Naive thymus-derived CD4-positive, alpha-beta T cell (primary cell): ENCODE results near the gene QRFPR. TPM values are rescaled to one million over a fixed set of nuclear protein-coding genes. Genes with fewer than 3 reads are reported as not detected.

Experiments used
- ATAC-seq: fragments of 150-1000 bp; cut with Tn5 transposase; 2 replicates; pipeline ENCODE4 v1.10.0; 2021; ENCODE audit warnings: mild to moderate bottlenecking, moderate library complexity
- CTCF ChIA-PET: fragments of 350-600 bp; sonication (Branson Sonifier 250); formaldehyde crosslinking; loops from one replicate; lab custom pipeline; 2021; ENCODE audit warnings: antibody characterized with exemption; lab: Charles Lee
- POLR2A ChIA-PET: fragments of 350-600 bp; sonication (Branson Sonifier 250); formaldehyde crosslinking; loops from one replicate; lab custom pipeline; 2021; ENCODE audit warnings: antibody characterized with exemption, inconsistent platforms; lab: Charles Lee
- DNase-seq, 9 donors: peaks; one replicate each; pipeline versions ENCODE4 v3.0.0 to v3.0.0-alpha.2; 2020 to 2022; ENCODE audit warnings: mixed read lengths in 1 of 9
- H3K27ac ChIP-seq: one replicate; pipeline ENCODE4 v1.7.0; 2013; ENCODE audit warnings: mild to moderate bottlenecking, low read depth, low read length, moderate library complexity
- H3K27me3 ChIP-seq, 2 donors: one replicate each; pipeline ENCODE4 v1.7.0; 2013; ENCODE audit warnings: low read length in 2 of 2, mild to moderate bottlenecking in 2 of 2, moderate library complexity in 2 of 2; ENCODE audit not compliant: control insufficient read depth in 2 of 2, insufficient read depth in 2 of 2
- H3K36me3 ChIP-seq, 3 experiments: 1 replicate in 2 of 3; 2 replicates in 1 of 3; pipeline ENCODE4 v1.7.0; 2013; ENCODE audit warnings: low read length in 3 of 3, mild to moderate bottlenecking in 3 of 3, moderate library complexity in 1 of 3; ENCODE audit not compliant: insufficient read depth in 3 of 3, control insufficient read depth in 2 of 3
- H3K4me1 ChIP-seq, 2 donors: one replicate each; pipeline ENCODE4 v1.7.0; 2013; ENCODE audit warnings: low read length in 2 of 2, mild to moderate bottlenecking in 2 of 2, moderate library complexity in 1 of 2; ENCODE audit not compliant: control insufficient read depth in 2 of 2, insufficient read depth in 2 of 2
- H3K4me3 ChIP-seq: 2 replicates; pipeline ENCODE4 v1.7.0; 2013; ENCODE audit warnings: mild to moderate bottlenecking, low read length
- H3K9me3 ChIP-seq, 3 experiments: 1 replicate in 2 of 3; 2 replicates in 1 of 3; pipeline ENCODE4 v1.7.0; 2013; ENCODE audit warnings: low read length in 3 of 3; ENCODE audit not compliant: control insufficient read depth in 2 of 3
- H3K27ac Mint-ChIP-seq, 9 donors: one replicate each; pipeline ENCODE4 v1.8.0; 2020 to 2022; ENCODE audit warnings: mixed read lengths in 9 of 9, mild to moderate bottlenecking in 8 of 9, moderate library complexity in 5 of 9, inconsistent platforms in 2 of 9
- H3K27me3 Mint-ChIP-seq, 5 donors: one replicate each; pipeline ENCODE4 v1.8.0; 2021 to 2022; ENCODE audit warnings: mixed read lengths in 5 of 5, mild to moderate bottlenecking in 1 of 5
- H3K36me3 Mint-ChIP-seq, 5 donors: one replicate each; pipeline ENCODE4 v1.8.0; 2020 to 2022; ENCODE audit warnings: mixed read lengths in 5 of 5, mild to moderate bottlenecking in 3 of 5, inconsistent platforms in 1 of 5
- H3K4me1 Mint-ChIP-seq, 7 donors: one replicate each; pipeline ENCODE4 v1.8.0; 2020 to 2022; ENCODE audit warnings: mixed read lengths in 7 of 7, mild to moderate bottlenecking in 3 of 7, inconsistent platforms in 1 of 7
- H3K4me3 Mint-ChIP-seq, 10 donors: one replicate each; pipeline ENCODE4 v1.8.0; 2020 to 2022; ENCODE audit warnings: mild to moderate bottlenecking in 10 of 10, mixed read lengths in 10 of 10, moderate library complexity in 6 of 10, inconsistent platforms in 2 of 10
- H3K9me3 Mint-ChIP-seq, 11 donors: one replicate each; pipeline ENCODE4 v1.8.0; 2020 to 2022; ENCODE audit warnings: mixed read lengths in 11 of 11, mild to moderate bottlenecking in 4 of 11, inconsistent platforms in 1 of 11, moderate library complexity in 1 of 11
- intact Hi-C, 2 donors: fragments of 100-400 bp; cut with micrococcal nuclease; formaldehyde crosslinking; loops; one replicate each; pipeline ENCODE4 v1.15.1; 2023
- polyA plus RNA-seq, 2 donors: library from polyadenylated mRNA; unstranded; fragments of 300-500 nt; fragmentation: Illumina TruSeq; gene quantifications; one replicate each; pipeline ENCODE4 v1.2.3, GENCODE V29; 2021
- total RNA-seq, 6 experiments: library from RNA in 5 of 6; stranded (reverse) in 5 of 6; gene quantifications; 1 replicate in 5 of 6; 2 replicates in 1 of 6; pipeline ENCODE4 v1.2.3 and lab custom pipeline; 2021 to 2026

QRFPR gene
- total and polyA plus RNA-seq, 7 experiments from 2014 or later, result not detected

GRCh38 chr4:121358473-121358872, 22.3 kb downstream of the QRFPR start:
- Mint-ChIP-seq H3K36me3 (peaks cover 0 to 5% (median 0%) of the 10 kb centered on the region in 5 donors), H3K27ac (no peak overlapping the region), H3K27me3 (peaks cover 26 to 52% (median 35%) of the 10 kb centered on the region in 5 donors), H3K4me1 (peaks cover 0 to 3% (median 0%) of the 10 kb centered on the region in 7 donors), H3K4me3 (no peak overlapping the region), H3K9me3 (peaks cover 0 to 22% (median 13%) of the 10 kb centered on the region in 11 donors)
- Histone ChIP-seq H3K36me3 (no peaks in the 10 kb centered on the region), H3K27ac (no peak overlapping the region), H3K9me3 (no peaks in the 10 kb centered on the region), H3K27me3 (peaks cover 0 to 3% of the 10 kb centered on the region in 2 donors), H3K4me1 (no peaks in the 10 kb centered on the region), H3K4me3 (no peak overlapping the region)
- intact Hi-C loops, result no loop called here
- CTCF ChIA-PET, result no interaction called here
- POLR2A ChIA-PET, result no interaction called here
- no peak for DNase-seq
- no peak for ATAC-seq

DNA sequence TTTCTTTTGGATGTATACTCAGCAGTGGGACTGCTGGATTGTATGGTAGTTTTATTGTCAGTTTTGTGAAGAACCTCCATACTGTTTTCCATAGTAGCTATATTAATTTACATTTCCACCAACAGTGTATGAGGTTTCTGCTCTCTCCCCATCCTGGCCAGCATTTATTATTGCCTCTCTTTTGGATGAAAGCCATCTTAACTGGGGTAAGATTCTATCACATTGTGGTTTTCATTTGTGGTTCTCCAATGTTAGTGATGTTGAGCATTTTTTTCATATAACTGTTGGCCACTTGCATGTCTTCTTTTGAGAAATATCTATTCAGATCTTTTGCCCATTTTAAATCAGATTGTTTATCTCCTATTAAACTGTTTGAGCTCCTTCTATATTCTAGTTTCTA, 27.6 kb downstream of the QRFPR start:
- peaks cover 0 to 30% (median 14%) of the 10 kb centered on the region in 11 donors for H3K9me3 Mint-ChIP-seq
- Histone ChIP-seq H3K4me1 (no peaks in the 10 kb centered on the region), H3K36me3 (no peaks in the 10 kb centered on the region), H3K9me3 (peaks cover 0 to 3% (median 0%) of the 10 kb centered on the region in 3 experiments), H3K27ac (no peak overlapping the region), H3K27me3 (peaks cover 0 to 3% of the 10 kb centered on the region in 2 donors), H3K4me3 (no peak overlapping the region)
- intact Hi-C loops, result no loop called here
- H3K4me1 Mint-ChIP-seq, result no peaks in the 10 kb centered on the region
- peaks cover 0 to 5% (median 0%) of the 10 kb centered on the region in 5 donors for H3K36me3 Mint-ChIP-seq
- no peak for ATAC-seq
- H3K27ac Mint-ChIP-seq, result no peak overlapping the region
- ChIA-PET CTCF (no interaction called here), POLR2A (no interaction called here)
- no peak overlapping the region for H3K4me3 Mint-ChIP-seq
- H3K27me3 Mint-ChIP-seq, result peaks cover 34 to 61% (median 43%) of the 10 kb centered on the region in 5 donors
- no peak for DNase-seq

DNA sequence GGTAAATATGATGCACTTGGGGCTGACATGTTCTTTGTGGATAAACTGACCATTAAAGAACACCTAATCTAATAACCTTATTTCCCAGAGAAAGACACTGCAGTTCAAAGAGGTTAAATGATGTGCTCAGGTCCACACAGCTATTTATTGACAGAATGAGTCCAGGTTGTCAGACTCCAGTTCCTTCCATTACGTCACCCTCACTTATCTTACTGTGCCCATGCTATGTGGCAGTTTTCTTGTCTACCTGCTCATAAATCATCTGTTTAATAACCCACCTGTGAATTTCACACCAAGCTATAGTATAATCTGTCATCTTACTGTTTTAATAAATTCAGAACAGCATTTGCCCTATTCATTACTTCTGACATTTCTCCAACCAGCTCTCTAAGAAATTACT, 36.7 kb downstream of the QRFPR start:
- peaks cover 3 to 28% (median 9%) of the 10 kb centered on the region in 5 donors for H3K27me3 Mint-ChIP-seq
- ChIA-PET POLR2A (no interaction called here), CTCF (no interaction called here)
- Histone ChIP-seq H3K4me3 (no peak overlapping the region), H3K36me3 (no peaks in the 10 kb centered on the region), H3K27me3 (no peaks in the 10 kb centered on the region), H3K27ac (no peak overlapping the region), H3K4me1 (no peaks in the 10 kb centered on the region), H3K9me3 (no peaks in the 10 kb centered on the region)
- H3K9me3 Mint-ChIP-seq, result no peaks in the 10 kb centered on the region
- H3K4me3 Mint-ChIP-seq, result no peak overlapping the region
- intact Hi-C loops, result no loop called here
- H3K27ac Mint-ChIP-seq, result no peak overlapping the region
- H3K36me3 Mint-ChIP-seq, result no peaks in the 10 kb centered on the region
- DNase-seq (no peak), ATAC-seq (no peak)
- H3K4me1 Mint-ChIP-seq, result no peaks in the 10 kb centered on the region

DNA sequence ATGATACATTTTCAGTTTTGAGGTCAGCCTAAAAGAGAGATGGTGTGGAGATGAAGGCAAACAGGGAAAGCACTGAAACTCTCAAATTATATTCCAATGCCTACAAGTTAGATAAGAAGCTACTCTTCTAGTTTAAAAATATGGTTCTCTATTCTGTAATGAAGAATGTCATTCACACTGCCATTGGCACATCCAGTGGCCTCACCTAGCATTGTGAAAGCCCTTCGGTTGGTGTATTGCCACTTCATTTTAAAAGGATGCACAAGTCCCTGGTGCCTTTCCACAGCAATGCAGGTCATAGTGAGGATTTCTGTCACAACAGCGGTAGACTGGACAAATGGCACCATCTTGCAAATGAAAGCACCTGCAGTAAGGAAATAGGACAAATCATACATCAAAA, 40.6 kb downstream of the QRFPR start:
- no peaks in the 10 kb centered on the region for H3K27me3 ChIP-seq
- no peaks in the 10 kb centered on the region for H3K36me3 ChIP-seq
- H3K9me3 Mint-ChIP-seq, result peaks cover 0 to 4% (median 0%) of the 10 kb centered on the region in 11 donors
- no peak for DNase-seq
- no peaks in the 10 kb centered on the region for H3K36me3 Mint-ChIP-seq
- H3K4me1 Mint-ChIP-seq, result peaks cover 0 to 4% (median 0%) of the 10 kb centered on the region in 7 donors
- H3K27ac Mint-ChIP-seq, result no peak overlapping the region
- no peaks in the 10 kb centered on the region for H3K9me3 ChIP-seq
- ChIA-PET CTCF (no interaction called here), POLR2A (no interaction called here)
- no peak overlapping the region for H3K4me3 Mint-ChIP-seq
- intact Hi-C loops, result no loop called here
- H3K4me1 ChIP-seq, result no peaks in the 10 kb centered on the region
- ATAC-seq, result no peak
- H3K27me3 Mint-ChIP-seq, result peaks cover 0 to 28% (median 9%) of the 10 kb centered on the region in 5 donors
- no peak overlapping the region for H3K4me3 ChIP-seq
- no peak overlapping the region for H3K27ac ChIP-seq

DNA sequence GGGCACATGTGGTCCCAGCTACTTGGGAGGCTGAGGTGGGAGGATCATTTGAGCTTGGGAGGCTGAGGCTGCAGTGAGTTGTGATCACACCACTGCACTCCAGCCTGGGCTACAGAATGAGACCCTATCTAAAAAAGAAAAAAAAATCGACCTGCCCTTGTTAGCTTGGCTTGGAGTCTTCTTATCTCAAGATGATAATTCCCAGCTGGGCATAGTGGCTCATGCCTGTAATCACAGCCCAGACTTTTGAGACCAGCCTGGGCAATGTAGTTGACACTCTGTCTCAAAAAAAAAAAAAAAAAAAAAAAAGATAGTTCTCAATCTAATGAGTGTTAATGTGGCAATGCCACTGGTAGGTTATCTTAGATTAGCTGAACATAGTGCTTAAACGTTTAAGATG, 41.0 kb downstream of the QRFPR start:
- H3K27me3 ChIP-seq, result no peaks in the 10 kb centered on the region
- POLR2A ChIA-PET, result no interaction called here
- no peak overlapping the region for H3K4me3 ChIP-seq
- no peak overlapping the region for H3K27ac ChIP-seq
- DNase-seq (no peak), ATAC-seq (no peak)
- no peaks in the 10 kb centered on the region for H3K9me3 ChIP-seq
- Mint-ChIP-seq H3K9me3 (peaks cover 0 to 4% (median 0%) of the 10 kb centered on the region in 11 donors), H3K4me3 (no peak overlapping the region), H3K4me1 (peaks cover 0 to 4% (median 0%) of the 10 kb centered on the region in 7 donors), H3K27me3 (peaks cover 0 to 26% (median 7%) of the 10 kb centered on the region in 5 donors), H3K36me3 (no peaks in the 10 kb centered on the region), H3K27ac (no peak overlapping the region)
- no peaks in the 10 kb centered on the region for H3K36me3 ChIP-seq
- intact Hi-C loops, result no loop called here
- H3K4me1 ChIP-seq, result no peaks in the 10 kb centered on the region
- CTCF ChIA-PET, result no interaction called here

DNA sequence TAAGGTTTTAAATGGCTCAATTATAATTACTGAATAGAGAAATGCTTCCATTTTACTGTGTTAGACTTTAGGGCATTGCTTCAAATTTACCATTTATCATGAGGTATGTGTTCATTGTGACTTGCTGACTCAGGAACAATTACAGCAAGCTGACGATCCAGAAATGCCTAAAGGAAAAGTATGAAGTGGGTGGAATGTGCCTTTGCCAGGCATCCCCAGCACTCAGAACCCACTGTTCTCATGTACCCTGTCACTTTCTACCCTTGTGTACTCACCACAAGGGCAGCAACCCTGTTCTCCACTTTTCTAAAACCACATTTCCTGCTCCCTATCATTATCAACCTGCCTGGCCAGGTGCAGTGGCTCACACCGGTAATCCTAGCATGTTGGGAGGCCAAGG, 41.5 kb downstream of the QRFPR start:
- ChIA-PET CTCF (no interaction called here), POLR2A (no interaction called here)
- Mint-ChIP-seq H3K36me3 (no peaks in the 10 kb centered on the region), H3K4me1 (peaks cover 0 to 4% (median 0%) of the 10 kb centered on the region in 7 donors), H3K4me3 (no peak overlapping the region), H3K27ac (no peak overlapping the region), H3K27me3 (peaks cover 2 to 21% (median 6%) of the 10 kb centered on the region in 5 donors), H3K9me3 (peaks cover 0 to 4% (median 0%) of the 10 kb centered on the region in 11 donors)
- Histone ChIP-seq H3K4me3 (no peak overlapping the region), H3K36me3 (no peaks in the 10 kb centered on the region), H3K27me3 (no peaks in the 10 kb centered on the region), H3K27ac (no peak overlapping the region), H3K9me3 (no peaks in the 10 kb centered on the region), H3K4me1 (no peaks in the 10 kb centered on the region)
- DNase-seq, result no peak
- no peak for ATAC-seq
- intact Hi-C loops, result no loop called here

DNA sequence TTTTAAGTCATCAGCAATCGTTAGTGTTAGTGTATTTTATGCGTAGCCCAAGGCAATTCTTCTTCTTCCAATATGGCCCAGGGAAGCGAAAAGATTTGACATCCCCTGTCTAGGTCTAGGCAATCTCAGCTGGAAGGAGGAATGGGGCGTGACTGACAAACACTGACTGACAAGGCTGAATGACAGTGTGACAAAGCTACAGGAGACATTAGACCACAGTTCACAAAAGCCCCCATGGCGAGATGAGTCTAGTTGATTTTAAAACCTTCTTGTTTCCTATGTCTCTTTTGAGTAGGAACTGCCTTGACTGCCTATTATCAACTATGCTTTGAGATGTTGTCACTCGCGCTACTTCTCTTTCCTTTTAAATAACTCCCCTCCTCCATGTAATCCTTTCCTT, 42.3 kb downstream of the QRFPR start:
- no peak overlapping the region for H3K27ac ChIP-seq
- Mint-ChIP-seq H3K27ac (no peak overlapping the region), H3K4me1 (peaks cover 0 to 4% (median 0%) of the 10 kb centered on the region in 7 donors), H3K27me3 (peaks cover 0 to 19% (median 7%) of the 10 kb centered on the region in 5 donors), H3K36me3 (no peaks in the 10 kb centered on the region), H3K9me3 (peaks cover 0 to 4% (median 0%) of the 10 kb centered on the region in 11 donors), H3K4me3 (no peak overlapping the region)
- POLR2A ChIA-PET, result no interaction called here
- ATAC-seq (no peak), DNase-seq (no peak)
- CTCF ChIA-PET, result no interaction called here
- no peaks in the 10 kb centered on the region for H3K27me3 ChIP-seq
- no peaks in the 10 kb centered on the region for H3K9me3 ChIP-seq
- H3K4me3 ChIP-seq, result no peak overlapping the region
- H3K4me1 ChIP-seq, result no peaks in the 10 kb centered on the region
- intact Hi-C loops, result no loop called here
- H3K36me3 ChIP-seq, result no peaks in the 10 kb centered on the region
